Ectodermal cell (in vitro differentiated cells): ENCODE results near the gene SKI.

Experiments used
- H3K27ac ChIP-seq: 2 replicates; pipeline ENCODE4 v1.7.0; 2013; ENCODE audit warnings: mild to moderate bottlenecking, low read depth, low read length; ENCODE audit not compliant: insufficient read depth, poor library complexity, severe bottlenecking
- H3K27me3 ChIP-seq: 2 replicates; pipeline ENCODE4 v1.7.0; 2013; ENCODE audit warnings: mild to moderate bottlenecking, low read length; ENCODE audit not compliant: insufficient read depth, control insufficient read depth, poor library complexity, severe bottlenecking
- H3K36me3 ChIP-seq: one replicate; pipeline ENCODE4 v1.7.0; 2013; ENCODE audit warnings: low read length; ENCODE audit not compliant: control insufficient read depth, insufficient read depth
- H3K4me1 ChIP-seq: one replicate; pipeline ENCODE4 v1.7.0; 2013; ENCODE audit warnings: low read length; ENCODE audit not compliant: control insufficient read depth, insufficient read depth
- H3K4me3 ChIP-seq: 2 replicates; pipeline ENCODE4 v1.7.0; 2013; ENCODE audit warnings: low read depth, low read length, control low read depth; ENCODE audit not compliant: insufficient read depth
- H3K9me3 ChIP-seq: 2 replicates; pipeline ENCODE4 v1.7.0; 2013; ENCODE audit warnings: mild to moderate bottlenecking, low read length, moderate library complexity; ENCODE audit not compliant: control insufficient read depth
- WGBS, 2 experiments: methylation state at CpG; one replicate each; pipeline ENCODE4 v1.1.7; 2013; ENCODE audit warnings: missing lambda C conversion rate in 2 of 2; 5-methylcytosine and 5-hydroxymethylcytosine counted together

SKI gene

DNA sequence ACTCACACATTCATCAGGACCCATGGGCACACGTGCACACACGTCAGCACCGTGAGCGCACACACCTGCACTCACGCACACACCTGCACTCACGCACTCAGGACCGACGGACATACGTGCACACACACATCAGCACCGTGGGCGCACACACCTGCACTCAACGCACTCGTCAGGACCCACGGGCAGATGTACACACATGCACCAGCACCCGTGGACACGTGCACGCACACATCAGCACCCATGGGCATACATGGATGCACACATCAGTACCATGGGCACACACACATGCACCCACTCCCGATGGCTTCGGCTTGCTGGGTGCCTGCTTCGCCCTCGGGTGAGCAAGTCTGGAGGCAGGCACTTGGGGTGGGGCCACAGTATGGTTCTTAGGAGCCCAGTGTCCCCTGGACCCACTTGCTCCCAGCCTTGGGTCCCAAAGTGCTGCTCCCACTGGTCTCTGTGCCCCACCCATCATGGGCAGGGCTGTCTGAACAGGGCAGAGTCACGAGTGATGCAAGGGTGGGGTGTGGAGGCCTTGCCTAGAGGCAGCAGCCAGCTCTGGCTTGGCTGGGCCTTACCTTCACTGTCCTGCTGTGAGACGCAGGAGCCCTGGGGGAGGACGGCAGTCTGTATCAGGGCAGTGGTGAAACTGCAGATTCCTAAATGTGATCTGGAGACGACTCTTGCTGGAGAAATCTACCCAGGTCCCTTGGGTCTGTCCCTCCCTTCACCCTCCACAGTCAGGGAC is 49.8 kb downstream of the SKI start:
- Histone ChIP-seq H3K27me3 (no peaks in the 10 kb centered on the region), H3K4me1 (peaks cover 58% of the 10 kb centered on the region), H3K4me3 (no peak overlapping the region), H3K36me3 (no peaks in the 10 kb centered on the region), H3K27ac (no peak overlapping the region), H3K9me3 (no peaks in the 10 kb centered on the region)
- WGBS, 2 experiments: 92 to 93% methylated on average over 25 of the region's 25 CpGs

DNA sequence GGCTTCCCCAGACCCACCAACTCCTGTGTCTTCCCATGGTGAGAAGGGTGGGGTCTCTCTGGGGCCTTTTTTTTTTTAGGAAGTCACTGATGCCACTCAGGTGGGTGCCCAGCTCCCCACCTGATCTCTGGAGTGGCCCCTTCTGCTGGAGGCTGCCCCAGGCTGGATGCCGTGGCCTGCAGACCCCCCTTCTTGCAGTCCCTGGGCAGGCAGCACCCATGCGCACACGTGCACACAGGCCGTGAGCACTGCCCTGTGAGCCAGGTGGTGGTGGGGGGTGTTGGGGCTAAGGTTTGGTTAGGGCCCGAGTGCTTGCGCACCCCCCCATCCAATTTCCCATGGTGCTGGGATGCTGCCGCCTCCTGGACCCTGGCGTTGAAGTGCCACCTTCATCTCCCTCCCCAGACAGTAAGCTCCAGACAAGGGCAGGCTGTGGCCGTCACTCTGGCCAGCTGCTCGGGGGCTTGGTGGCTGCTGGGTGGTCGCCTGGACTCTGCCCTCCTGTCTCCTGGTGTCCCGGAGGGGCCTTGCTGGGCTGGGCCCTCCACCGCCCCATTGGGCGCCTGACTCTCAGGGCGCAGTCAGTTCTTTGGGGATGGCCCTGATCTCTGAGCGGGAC is 50.6 kb downstream of the SKI start:
- no peaks in the 10 kb centered on the region for H3K36me3 ChIP-seq
- WGBS, 2 experiments: 59 to 60% methylated on average over 16 of the region's 16 CpGs
- peak overlapping the region; percentile 76 for H3K27ac ChIP-seq
- no peaks in the 10 kb centered on the region for H3K9me3 ChIP-seq
- peaks cover 54% of the 10 kb centered on the region for H3K4me1 ChIP-seq
- H3K27me3 ChIP-seq: no peaks in the 10 kb centered on the region
- H3K4me3 ChIP-seq: no peak overlapping the region

DNA sequence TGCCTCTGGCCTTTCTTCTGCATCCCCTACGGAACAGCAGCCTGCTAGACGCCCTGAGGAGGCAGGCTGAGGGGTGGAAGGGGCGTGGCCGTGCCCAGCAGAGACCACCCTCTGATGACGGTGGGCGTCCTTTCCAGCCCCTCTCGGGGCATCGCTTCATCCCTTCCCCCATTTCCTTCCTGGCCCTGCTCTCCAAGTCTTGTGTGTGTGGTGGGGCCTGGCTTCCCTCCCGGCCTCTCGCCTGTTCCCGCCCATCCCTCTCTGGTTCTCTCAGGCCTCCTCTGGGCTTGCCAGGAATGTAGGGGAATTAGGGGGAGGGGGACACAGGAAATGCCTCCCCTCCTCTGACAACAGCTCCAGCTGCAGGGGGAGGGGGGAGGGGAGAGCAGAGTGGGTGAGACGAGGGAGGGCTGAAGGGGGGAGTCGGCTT is 51.1 kb downstream of the SKI start:
- no peaks in the 10 kb centered on the region for H3K36me3 ChIP-seq
- peak overlapping the region; percentile 77 for H3K27ac ChIP-seq

DNA sequence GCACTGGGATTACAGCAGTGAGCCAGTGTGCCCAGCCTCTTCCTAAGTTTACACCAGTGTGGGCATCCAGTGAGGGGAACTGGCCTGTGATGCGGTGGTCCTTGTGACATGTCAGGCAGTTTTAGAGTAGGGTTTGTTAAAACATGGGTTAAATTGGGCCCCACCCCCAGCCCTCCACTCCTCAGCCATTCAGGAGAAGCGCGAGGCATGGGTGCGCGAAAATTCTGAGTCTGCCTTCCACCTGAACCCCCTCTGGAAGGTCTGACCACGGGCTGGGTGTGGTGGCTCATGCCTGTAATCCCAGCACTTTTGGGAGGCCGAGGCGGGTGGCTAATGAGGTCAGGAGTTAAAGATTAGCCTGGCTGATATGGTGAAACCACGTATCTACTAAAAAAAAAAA is 51.7 kb downstream of the SKI start:
- Histone ChIP-seq H3K4me1 (peaks cover 56% of the 10 kb centered on the region), H3K4me3 (no peak overlapping the region)
- WGBS, 2 experiments: 79 to 83% methylated on average over 9 of the region's 9 CpGs

More for the DNA sequence above, 51.1 kb downstream of the SKI start:
- H3K4me1 ChIP-seq: peaks cover 56% of the 10 kb centered on the region
- no peak overlapping the region for H3K4me3 ChIP-seq
- no peaks in the 10 kb centered on the region for H3K27me3 ChIP-seq
- H3K9me3 ChIP-seq: no peaks in the 10 kb centered on the region
- WGBS, 2 experiments: 4 to 5% methylated on average over 11 to 13 of the region's 13 CpGs

DNA sequence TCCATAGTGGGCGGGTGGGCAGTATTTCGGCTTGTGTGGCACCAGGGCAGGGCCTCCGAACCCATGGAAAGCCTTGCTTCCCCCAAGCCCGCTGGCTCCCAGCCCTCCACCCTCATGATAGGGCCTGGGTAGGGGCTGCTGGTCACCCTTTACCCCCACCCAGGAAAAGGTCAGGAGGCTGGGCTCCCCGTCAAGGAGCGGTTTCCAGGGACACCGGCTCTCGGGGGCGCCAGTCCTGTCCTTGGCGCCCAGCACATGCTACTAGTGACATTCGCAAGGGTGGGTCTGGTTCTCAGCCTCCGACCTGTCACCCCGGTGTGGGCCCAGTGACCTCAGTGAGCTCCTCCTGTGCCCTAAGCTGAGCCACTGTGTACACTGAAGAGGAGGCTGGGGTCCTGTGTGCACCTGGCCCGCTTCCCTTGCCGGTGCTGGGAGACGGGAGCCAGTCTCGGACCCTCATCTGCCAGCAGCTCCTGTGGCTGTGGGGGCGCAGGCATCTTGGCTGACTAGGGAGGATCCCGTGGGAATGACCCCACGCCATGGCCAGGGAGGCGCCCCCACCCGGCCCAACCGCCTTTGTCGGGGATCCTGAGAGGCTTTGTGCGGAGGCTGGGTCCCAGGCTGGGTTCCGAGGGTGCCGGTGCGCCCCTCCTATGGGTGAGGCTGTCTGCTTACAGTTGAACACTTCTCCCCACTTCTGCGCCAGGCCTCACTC is 54.6 kb downstream of the SKI start:
- Histone ChIP-seq H3K4me3 (no peak overlapping the region), H3K27me3 (no peaks in the 10 kb centered on the region), H3K9me3 (no peaks in the 10 kb centered on the region), H3K4me1 (peaks cover 37% of the 10 kb centered on the region), H3K36me3 (no peaks in the 10 kb centered on the region), H3K27ac (no peak overlapping the region)
- 96 to 97% methylated on average over 29 of the region's 29 CpGs for WGBS, 2 experiments

More for the DNA sequence above, 51.7 kb downstream of the SKI start:
- no peaks in the 10 kb centered on the region for H3K27me3 ChIP-seq
- peak overlapping the region; percentile 77 for H3K27ac ChIP-seq
- no peaks in the 10 kb centered on the region for H3K9me3 ChIP-seq
- H3K36me3 ChIP-seq: no peaks in the 10 kb centered on the region

DNA sequence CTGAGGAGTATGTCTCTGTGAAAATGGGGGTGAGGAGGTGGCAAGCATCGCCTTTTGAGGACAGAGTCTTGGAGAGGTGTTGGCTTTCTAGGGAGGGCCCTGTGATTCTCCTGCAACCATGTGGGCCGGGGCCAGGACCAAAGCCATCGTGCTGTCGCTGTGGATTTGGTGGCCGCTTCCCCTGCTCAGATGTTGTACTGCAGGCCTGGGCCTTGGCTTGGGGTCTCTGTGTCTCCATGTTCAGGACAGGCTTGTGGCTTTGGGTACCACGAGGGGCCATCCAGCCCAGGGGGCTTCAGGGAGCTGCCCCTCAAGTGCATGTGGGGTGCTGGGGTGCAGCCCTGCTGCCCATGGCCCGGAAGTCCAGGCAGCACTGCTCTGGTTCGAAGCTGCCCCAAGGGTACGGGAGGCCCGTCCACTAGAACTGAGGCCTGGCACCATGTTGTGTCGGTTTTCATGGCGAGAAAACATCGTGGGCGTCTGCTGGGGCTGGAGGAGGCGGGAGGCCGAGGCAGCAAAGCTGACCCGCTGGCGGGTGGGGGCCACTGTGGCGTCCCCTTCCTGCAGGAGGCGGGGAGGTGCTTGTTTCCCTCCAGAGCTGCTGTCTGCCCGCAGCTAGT is 55.4 kb downstream of the SKI start:
- no peaks in the 10 kb centered on the region for H3K9me3 ChIP-seq
- no peaks in the 10 kb centered on the region for H3K36me3 ChIP-seq
- no peaks in the 10 kb centered on the region for H3K27me3 ChIP-seq
- WGBS, 2 experiments: 95% methylated on average over 21 of the region's 21 CpGs
- no peak overlapping the region for H3K27ac ChIP-seq
- H3K4me1 ChIP-seq: peaks cover 30% of the 10 kb centered on the region
- no peak overlapping the region for H3K4me3 ChIP-seq

DNA sequence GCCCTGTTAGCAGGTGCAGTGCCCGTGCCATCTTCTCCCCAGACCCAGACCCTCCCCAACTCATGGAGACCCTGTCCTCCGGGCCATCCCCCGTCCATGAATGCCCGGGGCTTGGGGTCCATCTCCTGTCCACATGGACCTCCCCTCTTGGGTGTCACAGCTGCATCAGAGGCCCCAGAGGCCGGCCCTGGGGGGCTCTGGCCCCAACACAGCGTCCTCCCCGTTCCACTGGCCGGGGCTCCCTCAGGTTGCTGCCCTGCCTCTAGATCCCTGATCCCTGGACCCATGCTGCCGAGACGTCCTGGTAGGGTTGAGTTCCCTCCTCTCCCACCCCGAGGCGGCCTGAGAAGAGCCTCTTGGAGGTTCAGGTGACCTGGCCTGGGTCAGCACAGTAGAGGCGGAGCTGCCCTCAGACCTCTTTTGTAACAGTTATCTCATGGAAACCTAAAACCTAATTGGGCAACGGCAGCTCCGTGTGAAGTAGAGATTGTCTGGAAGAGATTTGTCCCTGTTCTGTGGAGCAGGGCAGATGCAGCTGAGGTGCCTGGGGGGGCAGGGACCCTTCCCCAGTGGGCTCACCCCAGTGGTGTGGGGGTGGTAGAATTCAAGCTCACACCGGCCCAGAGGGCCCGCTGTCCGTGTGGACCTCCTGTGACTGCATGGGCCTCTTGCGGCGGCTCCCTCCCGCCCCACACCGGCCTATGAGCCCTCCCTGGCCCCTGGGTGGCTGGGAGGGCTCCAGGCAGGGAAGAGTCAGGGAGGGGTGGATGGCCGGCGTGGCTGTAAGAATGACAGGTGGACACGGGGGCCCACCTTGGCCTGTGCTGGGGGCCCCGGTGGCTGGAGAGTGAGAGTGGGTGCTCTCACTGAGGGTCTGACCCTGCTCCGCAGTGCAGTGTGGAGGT is 56.1 kb downstream of the SKI start:
- no peak overlapping the region for H3K27ac ChIP-seq

DNA sequence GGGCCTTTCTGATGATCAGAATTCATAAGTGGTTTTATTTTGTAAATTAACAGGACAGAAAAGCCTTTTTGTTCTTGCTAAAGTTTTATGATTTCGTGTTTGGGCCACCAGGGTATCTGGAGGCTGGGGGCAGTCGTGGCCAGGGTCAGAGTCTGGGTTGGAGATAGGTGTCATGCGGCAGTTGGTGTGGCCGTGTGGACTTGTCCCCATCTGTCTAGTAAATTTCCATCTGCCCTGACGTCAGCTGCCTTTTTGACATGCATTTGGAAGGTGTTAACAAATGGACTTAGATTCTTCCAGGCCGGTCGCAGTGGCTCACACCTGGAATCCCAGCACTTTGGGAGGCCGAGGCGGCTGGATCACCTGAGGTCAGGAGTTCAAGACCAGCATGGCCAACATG is 56.8 kb downstream of the SKI start:
- WGBS, 2 experiments: 96 to 97% methylated on average over 9 of the region's 9 CpGs
- Histone ChIP-seq H3K9me3 (no peaks in the 10 kb centered on the region), H3K4me3 (no peak overlapping the region), H3K4me1 (peaks cover 25% of the 10 kb centered on the region), H3K27me3 (no peaks in the 10 kb centered on the region), H3K36me3 (no peaks in the 10 kb centered on the region), H3K27ac (no peak overlapping the region)

More for the DNA sequence above, 56.1 kb downstream of the SKI start:
- 89% methylated on average over 27 of the region's 27 CpGs for WGBS, 2 experiments
- H3K27me3 ChIP-seq: no peaks in the 10 kb centered on the region
- H3K36me3 ChIP-seq: no peaks in the 10 kb centered on the region
- H3K4me3 ChIP-seq: no peak overlapping the region
- H3K9me3 ChIP-seq: no peaks in the 10 kb centered on the region
- H3K4me1 ChIP-seq: peaks cover 26% of the 10 kb centered on the region

DNA sequence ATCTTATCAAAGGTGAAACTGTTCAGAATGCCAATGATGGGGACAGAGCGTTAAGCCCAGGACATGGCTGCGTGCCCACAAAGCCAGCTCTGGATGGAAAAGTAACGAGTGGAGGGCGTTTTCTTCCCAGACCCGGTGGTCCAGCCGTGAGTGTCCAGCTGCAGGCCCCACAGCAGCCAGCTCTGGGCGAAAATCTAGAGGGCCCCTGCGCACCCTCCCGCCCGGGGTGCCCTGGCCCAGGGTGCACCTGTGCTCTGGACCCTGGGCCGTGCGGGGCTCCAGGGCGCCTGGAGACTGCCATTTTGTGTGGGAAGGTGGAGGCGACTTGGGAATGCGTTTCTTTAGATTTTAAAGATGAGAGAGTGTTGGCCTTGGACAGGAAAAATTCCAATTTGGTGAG is 58.8 kb downstream of the SKI start:
- H3K9me3 ChIP-seq: no peaks in the 10 kb centered on the region
- no peak overlapping the region for H3K4me3 ChIP-seq
- 97 to 98% methylated on average over 15 of the region's 15 CpGs for WGBS, 2 experiments
- no peak overlapping the region for H3K27ac ChIP-seq
- no peaks in the 10 kb centered on the region for H3K36me3 ChIP-seq
- no peaks in the 10 kb centered on the region for H3K27me3 ChIP-seq
- H3K4me1 ChIP-seq: peaks cover 37% of the 10 kb centered on the region
